H1 (cell line): ENCODE results near the gene TNFSF4. TPM values are rescaled to one million over a fixed set of nuclear protein-coding genes. Genes with fewer than 3 reads are reported as not detected.

Source experiments
- EZH2 ChIP-seq: fragments of 200-600 bp; sonication (generic); IDR thresholded peaks from 2 replicates; pipeline ENCODE4 v1.7.1; 2012; ENCODE audit warnings: low read depth, mild to moderate bottlenecking, moderate library complexity, low read length, inconsistent platforms; ENCODE audit not compliant: severe bottlenecking
- MAFK ChIP-seq: IDR thresholded peaks from 2 replicates; pipeline ENCODE4 v1.6.1; 2012; ENCODE audit warnings: low read depth, mild to moderate bottlenecking, improper control_type of control experiment, low read length
- POU5F1 ChIP-seq: IDR thresholded peaks from 2 replicates; pipeline ENCODE4 v1.6.1; 2011; ENCODE audit warnings: low read depth, mild to moderate bottlenecking, low read length, moderate library complexity
- SAP30 ChIP-seq: fragments of 300-600 bp; sonication (generic); IDR thresholded peaks from 2 replicates; pipeline ENCODE4 v1.7.1; 2012; ENCODE audit warnings: low read length, moderate library complexity, mild to moderate bottlenecking, inconsistent platforms; ENCODE audit not compliant: insufficient read depth, insufficient replicate concordance
- SP2 ChIP-seq: IDR thresholded peaks from 2 replicates; pipeline ENCODE4 v1.6.1; 2012; ENCODE audit warnings: mild to moderate bottlenecking, low read length, inconsistent platforms
- TBP ChIP-seq: IDR thresholded peaks from 2 replicates; pipeline ENCODE4 v1.6.1; 2011; ENCODE audit warnings: low read depth, low read length, improper control_type of control experiment
- TCF12 ChIP-seq: IDR thresholded peaks from 2 replicates; pipeline ENCODE4 v1.6.1; 2011; ENCODE audit warnings: low read depth, mild to moderate bottlenecking, low read length
- YY1 ChIP-seq: IDR thresholded peaks from 2 replicates; pipeline ENCODE4 v1.6.1; 2011; ENCODE audit warnings: low read depth, mild to moderate bottlenecking, low read length
- polyA plus RNA-seq, 7 experiments: library from polyadenylated mRNA; depleted of rRNA in 3 of 7; stranded (reverse) in 5 of 7; unstranded in 2 of 7; fragments of >200 nt in 5 of 7; fragments of 200-250 nt in 2 of 7; gene quantifications; 1 replicate in 5 of 7; 2 replicates in 1 of 7; 4 replicates in 1 of 7; pipeline versions ENCODE4 v1.2.1 to v1.2.3, GENCODE V29; 2011 to 2013; ENCODE audit warnings: missing spikeins in 2 of 7, mixed read lengths in 2 of 7
- total RNA-seq: library from RNA; stranded (reverse); fragmentation: NEBNext Ultra II Directional; extraction: Animal tissue kit (Norgen Biotek cat#: 25700); gene quantifications from 2 replicates; pipeline ENCODE4 v1.2.1, GENCODE V29; 2021

Gene TNFSF4
- total and polyA plus RNA-seq, 2 of the 8 experiments (the other 6 are each of a cell fraction or from before 2014, with no cell fraction given): 0.54 to 0.63 TPM

- TF ChIP-seq POU5F1 (no peak), EZH2 (no peak), YY1 (no peak), SP2 (no peak), TBP (no peak), TCF12 (no peak), SAP30 (no peak), MAFK (no peak)
These were observed 34.6 kb upstream of the TNFSF4 start (continued) for GRCh38 chr1:173241528-173242347.
